HG02885 (cell line): ENCODE measurements around the gene SLC5A10.
A peak's percentile ranks its signal among the peaks of the same experiment; 100 is the strongest.
"Not testable (repeated sequence)": the region's sequence is repeated elsewhere in the genome, so short reads cannot be mapped to it uniquely, and the experiment has no call there.

Experiments
- ATAC-seq: cut with Tn5 transposase; IDR thresholded peaks from one replicate; pipeline ENCODE4 v1.9.1; 2021; ENCODE audit warnings: mild to moderate bottlenecking; ENCODE audit not compliant: unreplicated experiment, poor library complexity

SLC5A10 gene

DNA sequence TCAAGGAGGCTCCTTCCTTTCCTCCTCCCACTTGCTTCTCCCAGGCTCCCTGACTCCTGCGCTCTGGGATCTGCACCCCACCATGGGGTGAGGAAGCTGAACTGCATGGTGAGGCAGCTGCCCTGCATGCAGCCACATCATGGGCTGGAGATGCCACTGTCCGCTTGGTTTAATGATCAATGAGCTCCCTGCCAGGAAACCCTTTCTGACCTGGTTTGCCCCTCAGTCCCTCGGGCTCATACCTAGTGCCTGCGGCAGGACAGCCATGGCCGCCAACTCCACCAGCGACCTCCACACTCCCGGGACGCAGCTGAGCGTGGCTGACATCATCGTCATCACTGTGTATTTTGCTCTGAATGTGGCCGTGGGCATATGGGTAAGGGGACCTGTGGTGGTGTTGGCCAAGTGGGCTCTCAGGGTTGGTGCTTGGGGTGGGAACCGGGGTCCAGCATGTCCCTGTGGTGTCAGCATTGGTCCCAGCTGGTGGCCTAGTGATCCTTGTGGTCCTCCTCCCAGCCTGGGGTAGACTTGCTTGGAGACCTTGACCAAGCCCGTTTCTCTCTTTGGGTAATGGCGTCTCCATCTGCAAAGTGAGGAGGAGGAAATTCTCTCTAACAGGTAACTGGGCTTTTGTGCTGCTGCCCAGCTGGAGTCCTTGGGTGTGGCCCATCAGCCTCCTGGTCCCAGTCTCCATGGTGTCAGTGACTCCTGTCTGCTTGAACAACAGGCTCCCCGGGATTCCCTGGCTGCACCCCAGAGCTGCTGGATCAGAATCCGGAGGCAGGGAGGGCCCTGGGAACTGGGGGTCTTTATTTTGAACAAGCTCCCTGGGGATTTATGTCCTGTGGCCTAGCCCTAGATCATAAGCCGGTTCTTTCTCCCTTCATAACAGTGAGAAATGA lies at the start of gene SLC5A10:
Gene SLC5A10 (plus strand): TSS at position 225 of the 902 bp plus-strand sequence. CDS start 41 bp downstream, at position 266.
- ATAC-seq: no peak

DNA sequence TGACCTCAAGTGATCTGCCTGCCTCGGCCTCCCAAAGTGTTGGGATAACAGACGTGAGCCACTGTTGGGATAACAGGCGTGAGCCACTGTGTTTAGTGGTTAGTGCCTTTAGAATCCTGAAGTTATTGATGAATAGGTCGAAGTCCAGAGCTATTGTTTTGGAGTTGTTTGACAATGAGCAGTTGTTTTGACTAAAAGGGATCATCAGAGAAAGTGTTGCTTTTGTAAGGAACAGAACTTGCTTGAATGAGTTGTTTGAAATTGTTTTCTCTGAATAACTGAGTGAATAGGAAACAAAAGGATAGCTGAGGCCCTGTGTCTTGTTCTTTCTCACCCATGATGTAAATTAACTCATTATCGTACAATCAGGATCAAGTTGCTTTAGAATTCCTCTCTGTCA lies 47.5 kb upstream of the SLC5A10 start:
- no peak for ATAC-seq

DNA sequence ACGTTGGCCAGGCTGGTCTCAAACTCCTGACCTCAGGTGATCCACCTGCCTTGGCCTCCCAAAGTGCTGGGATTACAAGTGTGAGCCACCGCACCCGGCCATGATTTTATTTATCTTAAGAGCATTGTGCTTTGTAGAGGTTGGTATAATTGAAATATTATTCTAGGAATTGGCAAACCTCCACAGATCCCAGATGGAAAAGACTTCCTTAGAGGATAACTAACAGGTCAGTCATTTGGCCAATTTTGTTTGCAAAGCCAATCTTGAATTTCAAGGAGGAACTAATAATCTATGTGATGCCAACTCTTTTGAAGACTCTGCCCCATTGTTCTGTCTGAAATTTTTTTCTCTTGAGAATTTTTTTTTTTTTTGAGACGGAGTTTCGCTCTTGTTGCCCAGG lies 46.7 kb upstream of the SLC5A10 start:
- no peak for ATAC-seq

DNA sequence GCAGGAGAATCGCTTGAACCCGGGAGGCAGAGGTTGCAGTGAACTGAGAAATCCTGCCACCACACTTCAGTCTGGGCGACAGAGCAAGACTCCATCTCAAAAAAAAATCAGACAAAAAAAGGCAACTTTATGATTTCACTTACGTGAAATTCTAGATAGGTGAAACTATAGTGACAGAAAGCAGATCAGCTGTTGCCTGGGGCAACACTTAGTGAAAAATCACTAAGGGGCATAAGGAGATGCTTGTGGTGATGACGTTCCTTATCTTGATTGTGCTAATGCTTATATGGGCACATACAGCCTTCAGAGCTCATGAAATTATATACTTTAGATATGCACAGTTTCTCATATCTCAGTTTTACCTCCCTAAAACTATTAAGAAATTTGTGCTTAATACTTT lies 41.6 kb upstream of the SLC5A10 start:
- ATAC-seq: no peak

DNA sequence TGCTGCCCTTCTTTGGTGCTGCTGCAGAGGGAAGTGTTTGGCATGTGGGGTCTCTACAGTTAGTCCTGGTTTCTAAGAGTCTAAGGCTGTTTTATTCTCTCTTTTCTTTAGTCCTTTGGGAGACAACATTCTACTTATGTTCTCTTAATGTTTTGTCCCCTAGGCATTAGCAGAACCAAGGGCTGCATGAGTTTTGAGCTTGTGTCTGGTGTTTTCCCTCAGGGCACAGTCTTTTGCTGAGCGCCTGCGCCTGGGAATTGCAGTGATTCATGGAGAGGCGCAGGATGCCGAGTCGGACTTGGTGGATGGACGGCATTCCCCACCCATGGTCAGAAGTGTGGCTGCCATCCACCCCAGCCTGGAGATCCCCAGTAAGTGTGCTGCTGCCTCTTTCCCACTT lies 41.1 kb upstream of the SLC5A10 start:
- no peak for ATAC-seq

DNA sequence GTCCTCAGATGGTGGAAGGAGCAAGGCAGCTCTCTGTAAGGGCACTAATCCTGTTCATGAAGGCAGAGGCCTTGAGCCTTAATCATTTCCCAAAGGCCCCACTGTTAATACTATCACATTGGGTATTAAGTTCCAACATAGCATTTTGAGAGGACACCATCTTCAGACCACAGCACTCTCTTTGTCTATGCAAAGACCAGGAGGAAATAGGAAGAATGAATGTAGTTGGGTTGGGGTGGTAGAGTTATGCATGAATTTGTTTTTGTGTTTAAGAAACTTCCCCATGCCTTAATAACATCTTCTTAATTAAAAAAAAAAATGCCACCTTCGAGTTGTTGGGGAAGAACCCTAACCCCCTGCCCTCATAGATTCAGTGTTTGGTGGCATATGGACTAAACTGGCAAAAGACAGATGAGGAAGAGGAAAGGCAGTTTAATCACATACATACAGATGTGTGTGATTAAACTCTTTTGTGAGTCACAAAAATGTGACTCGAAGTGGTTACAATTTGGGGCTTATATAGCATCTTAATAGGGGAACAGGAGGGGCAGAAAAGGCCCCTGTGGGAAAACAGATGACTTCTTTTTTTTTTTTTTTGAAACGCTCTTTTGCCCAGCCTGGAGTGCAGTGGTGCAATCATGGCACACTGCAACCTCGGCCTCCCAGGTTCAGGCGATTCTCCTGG lies 35.0 kb upstream of the SLC5A10 start:
- no peak for ATAC-seq

DNA sequence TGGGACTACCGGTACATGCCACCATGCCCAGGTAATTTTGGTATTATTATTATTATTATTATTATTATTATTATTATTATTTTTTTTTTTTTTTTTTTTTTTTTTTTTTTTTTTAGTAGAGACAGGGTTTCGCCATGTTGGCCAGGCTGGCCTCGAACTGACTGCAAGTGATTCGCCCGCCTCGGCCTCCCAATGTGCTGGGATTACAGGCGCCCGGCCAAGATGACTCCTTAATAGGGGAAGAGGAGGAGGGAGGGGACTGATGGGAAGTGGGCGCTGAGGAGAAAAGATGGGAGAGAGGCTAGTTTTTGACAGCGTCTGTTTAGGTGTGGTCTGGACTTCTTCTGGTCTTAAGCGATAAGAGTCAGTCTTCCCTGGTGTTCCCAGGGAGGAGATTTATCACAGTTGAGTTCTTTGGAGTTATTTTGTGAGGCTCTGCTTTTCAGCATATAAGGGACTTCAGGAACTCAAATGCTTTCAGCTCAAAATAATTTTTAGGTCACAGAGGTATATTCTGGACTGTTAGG lies 34.4 kb upstream of the SLC5A10 start:
- ATAC-seq: no peak

DNA sequence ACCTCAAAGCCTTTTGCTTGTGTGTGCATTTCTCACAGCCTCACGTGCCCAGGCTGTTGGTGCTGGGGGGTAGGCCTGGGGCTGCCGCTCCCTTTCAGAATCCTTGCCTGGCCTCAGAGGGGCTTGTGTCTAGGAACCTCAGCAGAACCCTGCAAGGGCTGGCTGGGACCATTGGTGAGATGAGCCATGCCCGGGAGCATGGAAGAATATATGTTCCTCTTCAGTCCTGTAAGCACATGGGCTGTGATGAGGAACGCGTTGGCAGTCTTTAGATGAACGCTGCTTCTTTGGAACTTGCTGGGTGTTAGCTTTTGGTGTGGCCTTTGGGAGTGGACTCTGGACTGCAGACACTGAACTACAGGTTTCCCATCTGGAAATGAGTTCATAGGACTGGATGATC lies 32.0 kb upstream of the SLC5A10 start:
- ATAC-seq: no peak

DNA sequence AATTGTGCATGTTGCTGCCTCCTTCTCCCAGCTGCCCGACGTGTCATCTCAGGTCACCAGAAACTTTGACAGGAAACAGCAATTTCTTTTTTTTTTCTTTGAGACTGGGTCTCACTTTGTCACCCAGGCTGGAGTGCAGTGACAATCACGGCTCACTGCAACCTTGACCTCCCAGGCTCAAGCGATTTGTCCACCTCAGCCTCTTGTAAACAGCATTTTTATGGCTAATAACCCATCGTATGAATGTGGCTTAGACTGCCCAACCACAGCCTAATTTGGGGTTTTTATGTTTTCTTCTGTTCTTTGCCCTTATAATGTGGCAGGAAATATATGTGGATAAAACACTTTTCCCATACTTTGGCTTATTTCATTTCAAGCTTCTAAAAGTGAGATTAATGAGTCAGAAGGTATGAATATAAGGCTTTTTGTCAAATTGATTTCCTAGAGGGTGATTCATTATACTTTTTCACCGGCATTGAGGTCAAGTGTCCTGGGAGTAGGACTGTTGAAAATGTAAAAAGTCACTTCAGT lies 31.0 kb upstream of the SLC5A10 start:
- no peak for ATAC-seq

DNA sequence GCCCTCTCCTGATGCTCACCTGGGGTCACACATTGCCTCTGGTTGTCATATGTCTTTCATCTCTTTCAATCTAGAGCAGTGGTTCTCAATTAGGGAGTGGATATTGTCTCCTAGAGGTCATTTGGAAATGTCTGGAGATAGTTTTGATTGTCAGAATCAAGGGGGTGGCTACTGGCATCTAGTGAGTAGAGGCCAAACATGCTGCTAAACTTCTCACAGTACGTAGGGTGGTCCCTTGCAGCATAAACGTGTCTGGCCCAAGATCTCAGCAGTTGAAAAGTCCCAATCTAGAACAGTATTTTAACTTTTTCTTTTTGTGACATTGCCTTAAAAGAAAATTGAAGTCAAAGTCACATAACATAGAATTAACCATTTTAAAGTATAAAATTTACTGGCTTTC lies 30.5 kb upstream of the SLC5A10 start:
- ATAC-seq: no peak

DNA sequence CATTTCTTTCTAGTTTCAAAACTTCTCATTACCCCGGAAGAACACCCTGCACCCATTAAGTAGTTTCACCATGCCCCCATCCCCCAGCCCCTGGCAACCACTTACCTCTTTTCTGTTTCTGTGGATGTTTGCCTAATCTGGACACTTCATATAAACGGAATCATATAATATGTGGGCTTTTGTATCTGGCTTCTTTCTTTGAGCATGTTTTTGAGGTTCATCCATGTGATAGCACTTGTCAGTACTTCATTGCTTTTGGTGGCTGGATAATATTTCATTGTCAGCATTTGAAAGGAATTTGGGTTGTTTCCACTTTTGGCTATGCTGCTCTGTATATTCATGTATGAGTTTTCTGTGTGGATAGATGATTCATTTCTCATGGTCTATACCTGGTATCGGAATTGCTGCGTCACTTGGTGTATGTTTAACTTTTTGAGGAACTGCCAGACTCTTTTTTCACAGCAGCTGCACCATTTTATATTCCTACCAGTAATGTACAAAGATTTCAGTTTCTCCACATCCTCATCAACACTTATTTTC lies 30.0 kb upstream of the SLC5A10 start:
- peak; percentile 68 for ATAC-seq

DNA sequence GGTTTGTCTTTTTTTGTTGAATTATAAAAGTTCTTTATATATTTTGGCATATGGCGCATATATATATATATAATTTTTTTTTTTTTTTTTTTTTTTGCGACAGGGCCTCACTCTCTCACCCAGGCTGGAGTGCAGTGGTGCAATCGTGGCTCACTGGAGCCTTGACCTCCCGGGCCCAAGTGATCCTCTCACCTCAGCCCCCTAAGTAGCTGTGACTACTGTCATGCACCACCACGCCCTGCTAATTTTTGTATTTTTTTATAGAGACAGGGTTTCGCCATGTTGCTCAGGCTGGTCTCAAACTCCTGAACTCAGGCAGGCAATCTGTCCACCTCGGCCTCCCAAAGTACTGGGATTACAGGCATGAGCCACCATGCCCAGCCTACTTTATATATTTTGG lies 29.4 kb upstream of the SLC5A10 start:
- not testable (repeated sequence) for ATAC-seq

DNA sequence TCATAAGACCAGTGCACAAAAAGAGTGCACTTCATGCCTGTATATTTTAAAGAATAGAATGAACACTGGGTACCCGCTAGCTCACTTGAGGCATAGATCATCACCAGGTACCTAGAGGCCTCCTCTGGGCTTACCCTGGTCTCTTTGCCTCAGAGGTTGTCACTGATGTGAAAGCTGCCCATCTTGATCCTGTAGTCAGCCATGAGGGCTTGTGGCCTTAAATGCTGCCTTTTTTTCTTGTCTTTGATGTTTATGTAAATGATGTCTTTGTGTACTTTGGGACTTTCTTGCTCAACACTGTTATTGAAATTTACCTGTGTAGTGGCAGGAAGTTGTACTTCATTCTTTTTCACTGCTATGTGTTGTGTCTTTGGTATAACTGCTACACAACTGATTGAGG lies 26.8 kb upstream of the SLC5A10 start:
- no peak for ATAC-seq

DNA sequence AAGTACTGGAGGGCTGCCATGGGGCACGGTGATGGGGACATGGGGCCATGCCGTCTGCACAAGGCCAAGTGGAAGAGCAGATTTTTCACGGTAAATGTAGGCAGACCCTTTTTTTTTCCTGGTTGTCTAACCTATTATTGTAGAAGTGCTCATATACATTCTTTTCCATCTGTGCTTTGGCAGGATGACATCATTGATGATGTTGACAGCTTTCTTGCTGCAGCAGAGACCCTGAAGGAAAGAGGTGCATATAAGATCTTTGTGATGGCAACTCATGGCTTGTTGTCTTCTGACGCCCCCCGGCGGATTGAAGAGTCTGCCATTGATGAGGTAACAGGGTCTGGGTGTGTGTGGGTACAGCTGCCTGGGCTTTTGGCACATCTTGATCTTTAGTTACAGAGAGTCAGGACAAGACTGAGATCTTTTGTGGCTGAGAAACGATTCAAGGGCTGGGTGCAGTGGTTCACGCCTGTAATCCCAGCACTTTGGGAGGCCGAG lies 23.3 kb upstream of the SLC5A10 start:
- no peak for ATAC-seq

DNA sequence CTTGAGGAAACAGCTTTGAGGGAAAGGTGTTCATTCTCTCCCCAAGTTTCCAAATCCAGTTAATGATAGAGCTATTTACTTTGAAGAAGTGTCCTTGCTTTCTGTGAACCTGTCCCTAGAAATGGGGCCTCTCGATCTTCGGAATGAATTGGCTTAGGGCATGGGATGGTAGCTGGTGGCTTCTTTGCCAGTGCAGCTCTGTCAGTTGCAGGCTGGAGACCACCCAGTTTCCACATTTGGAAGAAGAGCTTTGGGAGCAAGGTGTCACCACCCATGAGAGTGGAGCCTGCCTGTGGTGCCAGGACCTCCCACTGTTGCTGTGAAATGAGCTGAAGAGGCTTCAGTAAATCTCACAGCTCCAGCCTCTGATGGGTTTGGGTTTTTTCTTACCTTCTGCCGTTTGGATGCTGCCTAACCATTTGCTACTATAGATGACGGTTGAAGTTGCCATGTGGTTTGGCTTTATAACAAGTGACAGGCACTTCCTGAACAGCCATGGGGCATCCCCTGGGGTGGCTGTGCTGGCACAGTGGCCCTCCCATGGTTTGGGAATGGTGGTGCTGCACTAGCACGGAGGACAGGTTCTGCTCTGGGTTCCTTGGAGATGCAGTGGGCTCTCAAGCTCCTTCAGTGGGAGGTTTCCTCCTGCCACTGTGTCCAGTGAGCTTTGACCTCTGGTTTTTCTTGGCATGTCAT lies 19.5 kb upstream of the SLC5A10 start:
- no peak for ATAC-seq

DNA sequence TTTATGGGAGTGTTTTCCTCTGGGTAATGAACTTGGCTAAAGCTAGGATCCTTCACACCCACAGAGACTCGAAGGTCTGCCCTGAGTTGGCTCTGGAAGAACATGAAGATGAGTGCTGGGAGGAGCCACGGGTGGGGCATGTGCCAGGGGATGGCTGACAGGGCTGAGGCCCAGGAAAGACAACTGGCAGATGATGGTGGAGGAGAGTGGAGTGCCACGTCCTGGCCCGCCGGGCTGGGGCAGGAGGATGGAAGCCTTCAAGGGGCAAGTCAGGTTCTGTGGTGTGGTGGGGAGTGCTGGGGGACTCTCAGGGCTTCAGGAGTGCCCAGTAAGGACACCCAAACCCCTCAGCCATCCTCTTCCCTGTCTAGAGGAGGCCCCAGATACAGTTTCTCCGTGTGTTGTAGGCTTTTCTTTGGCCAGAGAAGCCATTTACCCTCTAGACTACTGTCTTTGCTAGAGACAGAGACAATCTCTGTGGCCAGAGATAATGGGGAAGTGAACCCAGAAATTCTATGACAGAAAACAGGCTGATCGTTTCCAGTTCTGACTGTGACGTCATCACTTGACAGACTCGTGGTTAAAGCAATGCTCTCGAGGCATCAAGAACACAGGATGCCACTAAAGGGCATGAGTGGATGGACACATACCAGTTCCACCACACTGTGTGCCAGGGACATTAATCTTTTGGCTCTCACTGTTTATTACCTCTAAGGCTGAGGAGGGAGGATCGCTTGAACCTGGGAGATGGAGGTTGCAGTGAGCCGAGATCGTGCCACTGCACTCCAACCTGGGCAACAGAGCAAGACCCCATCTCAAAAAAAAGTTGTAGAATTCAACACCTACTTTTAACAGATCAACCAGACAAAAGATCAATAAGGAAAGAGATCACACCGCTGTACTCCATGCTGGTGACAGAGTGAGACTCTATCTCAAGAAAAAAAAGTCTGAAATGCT lies 18.6 kb upstream of the SLC5A10 start:
- ATAC-seq: no peak

DNA sequence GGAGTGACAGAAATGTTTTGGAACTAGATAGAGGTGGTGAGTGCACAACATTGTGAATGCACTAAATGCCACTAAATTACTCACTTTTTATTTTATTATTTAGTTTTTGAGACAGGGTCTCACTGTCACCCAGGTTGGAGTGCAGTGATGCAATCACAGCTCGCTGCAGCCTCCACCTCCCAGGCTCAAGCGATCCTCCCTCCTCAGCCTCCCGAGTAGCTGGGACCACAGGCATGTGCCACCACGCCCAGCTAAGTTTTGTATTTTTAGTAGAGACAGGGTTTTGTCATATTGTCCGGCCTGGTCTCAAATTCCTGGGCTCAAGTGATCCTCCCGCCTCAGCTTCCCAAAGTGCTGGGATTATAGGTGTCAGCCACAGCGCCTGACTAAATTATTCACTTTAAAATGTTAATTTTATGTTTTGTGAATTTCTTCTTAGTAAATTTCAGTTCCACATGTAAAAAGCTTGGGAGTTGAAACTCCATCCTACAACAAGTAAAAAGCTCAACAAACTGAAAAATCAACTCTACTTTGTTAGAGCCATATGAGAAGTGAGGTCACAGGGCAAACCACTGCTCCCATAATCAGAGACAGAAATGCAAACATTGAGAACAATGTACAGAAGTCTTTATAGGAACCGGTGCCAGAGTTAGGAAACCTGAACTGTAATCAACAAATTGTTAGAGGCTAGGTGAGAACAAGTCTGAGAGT lies 13.8 kb upstream of the SLC5A10 start:
- no peak for ATAC-seq

DNA sequence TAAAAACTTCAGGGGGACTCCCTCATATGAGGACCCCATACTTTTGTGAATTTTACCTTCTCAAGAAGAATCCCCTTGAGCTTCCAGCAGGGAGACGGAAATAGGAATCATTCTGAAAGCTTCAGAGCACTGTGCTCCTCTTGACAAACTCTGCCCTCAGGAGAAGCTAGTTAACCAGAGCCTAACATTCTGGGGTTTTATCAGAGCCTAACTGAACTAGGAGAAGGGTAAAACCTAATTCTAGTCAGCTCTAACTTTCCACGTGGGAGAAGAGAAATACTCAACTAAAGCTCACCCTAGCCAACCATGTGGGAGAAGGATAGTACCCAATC lies 13.3 kb upstream of the SLC5A10 start:
- no peak for ATAC-seq

DNA sequence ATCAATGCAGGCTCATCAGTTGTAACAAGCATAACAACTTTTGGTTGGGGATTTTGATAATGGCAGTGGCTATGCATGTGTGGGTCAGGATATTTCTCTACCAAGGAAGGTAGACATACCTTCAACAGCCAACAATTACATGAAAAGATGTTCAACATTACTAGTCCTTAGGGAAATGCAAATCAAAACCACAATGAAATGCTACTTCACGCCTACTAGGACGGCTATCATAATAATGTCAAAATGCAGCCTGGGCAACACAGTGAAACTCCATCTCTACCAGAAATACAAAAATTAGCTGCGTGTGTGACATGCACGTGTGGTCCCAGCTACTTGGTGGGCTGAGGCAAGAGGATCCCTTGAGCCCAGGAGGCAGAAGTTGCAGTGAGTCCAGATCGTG lies 7.3 kb upstream of the SLC5A10 start:
- no peak for ATAC-seq
